Stimulated activated CD8-positive, alpha-beta memory T cell treated with anti-CD3 and anti-CD28 coated beads, Interleukin-15, amount 100 ng/mL, for 4 hours (primary cell): ENCODE measurements around the gene RHOA.
A peak's percentile ranks its signal among the peaks of the same experiment; 100 is the strongest.
"Not testable (repeated sequence)": the region's sequence is repeated elsewhere in the genome, so short reads cannot be mapped to it uniquely, and the experiment has no call there.

Source experiments
- DNase-seq, 2 donors: peaks; one replicate each; pipeline ENCODE4 v3.0.0-alpha.2; 2020; ENCODE audit warnings: low read depth in 2 of 2

Gene RHOA

DNA sequence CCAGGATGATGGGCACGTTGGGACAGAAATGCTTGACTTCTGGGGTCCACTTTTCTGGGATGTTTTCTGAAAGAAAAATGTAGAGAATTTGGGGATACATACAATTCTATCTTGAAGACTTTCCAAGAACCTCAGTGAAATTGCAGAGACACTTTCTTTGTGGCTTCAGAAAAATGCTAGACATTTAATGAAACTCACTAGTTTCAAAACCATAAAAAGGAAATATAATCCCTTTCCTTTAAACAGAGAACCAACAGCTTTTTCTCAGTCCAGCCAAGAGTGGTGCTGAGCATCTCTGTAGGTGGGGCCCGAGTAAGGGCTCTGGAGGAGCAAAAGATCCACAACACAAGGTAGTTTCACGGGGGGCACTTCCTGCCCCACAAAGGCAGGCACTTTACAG is 49.2 kb downstream of the RHOA start:
- no peak for DNase-seq

DNA sequence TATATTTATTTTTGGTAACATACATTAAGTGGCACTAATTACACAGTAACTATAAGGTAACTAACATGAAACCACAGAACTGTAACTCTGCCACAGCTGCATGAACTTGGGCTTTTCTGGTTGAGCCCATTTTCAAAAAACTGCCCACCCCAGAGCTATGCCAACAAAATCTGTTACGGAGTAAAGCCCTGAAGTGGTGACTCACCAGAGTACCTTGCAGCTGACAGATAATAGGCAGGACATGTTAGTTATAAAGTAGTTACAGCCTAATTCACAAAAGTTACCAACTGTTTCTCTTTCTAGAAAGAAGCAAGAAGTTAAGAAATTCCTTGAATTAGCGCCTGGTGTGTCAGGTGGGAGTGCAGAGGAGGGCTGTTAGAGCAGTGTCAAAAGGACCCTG is 52.2 kb downstream of the RHOA start:
- no peak for DNase-seq

DNA sequence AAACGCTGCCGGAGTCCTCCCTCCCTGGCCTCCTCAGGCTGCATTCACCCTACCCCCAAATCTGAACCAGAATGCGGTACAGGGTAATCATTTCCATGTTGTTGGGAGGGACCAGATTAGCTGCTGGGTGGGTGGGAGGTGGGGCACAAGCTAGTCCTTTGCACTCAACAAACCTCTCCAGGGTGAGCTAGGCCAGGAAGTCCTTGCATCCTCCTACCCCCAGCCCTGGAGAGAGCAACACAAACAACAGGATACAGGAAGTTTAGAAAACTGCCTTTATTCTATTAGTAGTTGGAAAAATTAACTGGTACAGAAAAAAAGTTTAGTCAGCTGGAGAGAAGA is 52.9 kb downstream of the RHOA start:
- DNase-seq, result no peak

DNA sequence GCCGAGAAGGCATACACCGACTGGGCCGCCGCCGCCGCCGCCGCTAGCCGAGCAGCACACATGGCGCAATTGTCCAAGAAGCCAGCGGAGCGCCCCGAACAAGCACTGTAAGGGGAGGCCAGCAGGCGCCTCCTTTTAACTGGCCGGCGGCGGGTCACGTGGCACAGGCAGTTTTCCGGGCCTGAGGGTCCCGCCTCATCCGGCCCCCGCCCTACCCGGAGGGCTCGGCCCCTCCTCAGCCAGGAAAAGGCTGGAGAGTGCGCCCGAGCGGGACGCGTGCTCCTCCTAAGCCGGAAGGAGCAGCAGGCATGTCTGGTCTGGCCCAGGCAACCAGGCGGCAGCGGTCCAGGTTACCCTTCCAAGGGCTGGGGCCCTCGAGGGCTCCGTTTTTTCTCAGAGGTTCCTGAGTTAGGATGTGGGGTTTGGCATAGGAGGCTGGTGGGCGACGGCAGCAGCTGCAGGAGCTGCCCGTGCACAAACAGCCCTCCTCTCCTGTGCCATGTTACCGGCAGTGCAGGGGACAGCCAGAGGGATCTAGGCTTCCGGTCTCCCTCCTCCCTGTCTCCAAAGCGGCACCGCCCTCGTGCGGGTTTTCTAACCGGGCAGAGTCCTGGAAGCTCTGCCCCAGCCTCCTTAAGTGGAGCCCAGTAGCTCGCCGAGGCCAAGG is 53.4 kb downstream of the RHOA start, which contains the start of gene GPX1:
TSS of gene GPX1 (minus strand) at position 137 of the 667 bp plus-strand sequence. CDS start at position 62, 75 bp downstream.
- peak; percentile 38 to 56 for DNase-seq

DNA sequence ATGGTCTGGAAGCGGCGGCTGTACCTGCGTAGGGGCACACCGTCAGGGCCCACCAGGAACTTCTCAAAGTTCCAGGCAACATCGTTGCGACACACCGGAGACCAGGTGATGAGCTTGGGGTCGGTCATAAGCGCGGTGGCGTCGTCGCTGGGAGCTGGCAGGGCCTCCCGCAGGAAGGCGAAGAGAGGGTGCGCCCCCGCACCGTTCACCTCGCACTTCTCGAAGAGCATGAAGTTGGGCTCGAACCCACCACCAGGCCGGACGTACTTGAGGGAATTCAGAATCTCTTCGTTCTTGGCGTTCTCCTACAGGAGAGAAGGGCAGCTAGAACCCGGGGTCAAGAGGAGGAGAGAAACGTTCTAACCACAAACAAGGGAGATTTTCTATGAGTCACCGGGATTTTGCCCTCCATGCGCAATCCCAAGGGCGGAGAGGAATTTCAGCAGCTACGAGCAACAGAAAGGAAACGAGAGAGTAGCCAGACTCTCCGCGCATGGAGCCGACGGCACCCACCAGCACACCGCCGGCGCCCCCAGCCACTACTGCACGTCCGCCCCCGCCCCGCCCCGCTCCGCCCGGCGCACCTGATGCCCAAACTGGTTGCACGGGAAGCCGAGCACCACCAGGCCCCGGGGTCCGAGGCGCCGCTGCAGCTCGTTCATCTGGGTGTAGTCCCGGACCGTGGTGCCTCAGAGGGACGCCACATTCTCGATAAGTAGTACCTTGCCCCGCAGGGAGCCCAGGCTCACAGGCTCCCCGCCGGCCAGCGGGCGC is 54.1 kb downstream of the RHOA start:
- DNase-seq, result peak in 1 of 2 donors; percentile 23

DNA sequence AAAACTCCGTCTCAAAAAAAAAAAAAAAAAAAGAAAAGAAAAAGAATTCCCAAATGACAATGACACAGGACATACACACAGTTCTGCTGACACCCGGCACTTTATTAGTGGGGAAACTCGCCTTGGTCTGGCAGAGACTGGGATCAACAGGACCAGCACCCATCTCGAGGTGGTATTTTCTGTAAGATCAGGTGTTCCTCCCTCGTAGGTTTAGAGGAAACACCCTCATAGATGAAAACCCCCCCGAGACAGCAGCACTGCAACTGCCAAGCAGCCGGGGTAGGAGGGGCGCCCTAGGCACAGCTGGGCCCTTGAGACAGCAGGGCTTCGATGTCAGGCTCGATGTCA is 54.7 kb downstream of the RHOA start:
- not testable (repeated sequence) for DNase-seq

DNA sequence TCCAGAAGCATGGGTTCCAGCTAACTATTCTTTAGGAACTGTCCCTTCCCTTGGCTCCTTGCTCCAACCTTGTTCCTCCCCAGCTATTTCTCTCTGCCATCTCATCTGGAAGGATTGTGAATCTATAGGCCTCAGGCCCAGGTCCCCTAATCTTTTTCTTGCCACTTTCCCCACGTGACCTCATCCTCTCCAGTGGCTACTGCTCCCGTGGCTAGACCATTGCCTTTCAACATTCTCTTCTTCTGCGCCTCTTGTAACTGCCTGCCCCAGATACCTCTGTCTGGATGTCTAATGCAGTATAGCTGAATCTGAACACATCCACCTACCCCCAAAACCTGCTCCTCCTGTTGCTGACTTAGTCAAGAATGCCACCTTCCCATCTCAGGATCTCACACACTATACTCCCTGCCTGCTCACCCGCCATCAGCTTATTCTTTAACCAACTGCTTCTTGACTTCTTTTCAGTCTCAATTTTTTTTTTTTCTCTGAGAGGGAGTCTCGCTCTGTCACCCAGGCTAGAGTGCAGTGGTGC is 58.8 kb downstream of the RHOA start:
- no peak for DNase-seq

DNA sequence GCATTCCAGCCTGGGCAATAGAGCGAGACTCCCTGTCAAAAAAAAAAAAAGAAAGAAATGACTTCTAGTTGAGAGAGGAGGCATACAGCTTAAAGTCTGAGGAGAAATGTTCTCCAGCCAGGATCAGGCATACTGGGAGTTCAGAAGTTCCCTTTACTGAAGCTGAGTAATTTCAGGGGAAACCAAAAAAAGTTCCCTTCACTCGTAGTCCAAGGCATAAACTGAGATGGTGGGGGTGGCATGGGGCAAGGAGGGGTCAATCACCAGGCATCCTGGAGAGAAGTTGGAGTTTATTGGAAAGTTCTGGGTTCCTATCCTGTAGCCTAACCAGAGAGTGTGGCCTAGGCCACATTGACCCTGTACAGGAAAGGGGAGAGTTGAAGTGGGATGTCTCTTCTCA is 59.5 kb downstream of the RHOA start:
- DNase-seq, result no peak

DNA sequence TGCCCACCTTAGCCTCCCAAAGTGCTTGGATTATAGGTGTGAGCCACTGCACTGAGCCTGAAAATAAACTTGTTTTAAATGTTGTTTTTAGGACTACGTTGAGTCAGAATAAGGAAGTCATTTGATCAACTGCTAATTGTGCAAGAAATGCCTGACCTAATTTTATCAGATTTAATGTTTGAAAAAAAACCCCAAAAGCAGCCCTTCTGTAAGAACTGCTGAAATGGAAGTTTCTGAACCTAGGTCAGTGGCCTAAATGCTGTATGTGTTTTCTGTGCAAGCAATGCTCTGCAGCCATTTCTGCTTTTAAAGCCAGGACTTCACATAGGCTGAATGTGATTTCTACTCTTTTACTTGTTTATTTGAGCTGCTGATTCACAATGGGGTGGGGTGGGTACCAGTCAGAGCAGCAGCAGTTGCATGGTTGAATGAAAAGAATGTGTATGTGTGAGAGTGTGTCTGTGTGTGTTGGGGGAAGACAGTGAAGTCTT is 60.2 kb downstream of the RHOA start:
- DNase-seq, result no peak

DNA sequence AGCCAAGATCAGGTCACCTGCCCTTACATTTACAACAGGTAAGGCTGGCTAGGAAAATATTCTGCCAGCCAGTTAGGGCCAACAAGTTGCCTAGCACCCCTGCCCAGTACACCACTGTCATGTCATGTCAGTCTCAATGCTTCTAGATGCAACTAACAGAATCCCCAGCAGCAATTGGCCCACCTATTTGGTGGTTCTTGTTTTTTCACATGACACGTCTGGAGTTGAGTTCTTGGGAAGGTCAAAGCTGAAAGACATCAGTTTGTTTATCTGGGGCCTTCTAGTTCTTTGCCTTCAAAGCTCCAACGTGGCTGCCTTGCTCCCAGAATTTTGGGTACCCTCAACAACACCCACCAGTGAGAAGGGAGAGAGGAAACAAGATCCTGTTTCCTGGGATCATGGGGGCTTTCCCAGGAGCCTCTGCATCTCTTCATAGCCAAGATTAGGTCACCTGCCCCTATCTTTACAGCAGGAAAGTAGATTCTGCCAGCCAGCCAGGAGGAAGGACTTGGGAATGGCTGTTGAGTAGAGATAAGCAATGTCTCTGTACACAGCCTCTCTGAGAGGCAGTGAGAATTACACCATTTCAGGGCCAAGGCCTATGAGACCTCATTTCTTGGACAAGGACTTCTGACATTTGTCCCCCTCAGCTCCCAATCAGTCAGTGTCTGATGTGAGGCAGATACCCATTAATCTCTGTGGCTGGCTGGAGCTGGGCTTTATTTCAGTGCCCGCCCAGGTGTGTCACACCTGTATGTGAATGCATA is 62.2 kb downstream of the RHOA start:
- DNase-seq, result no peak

DNA sequence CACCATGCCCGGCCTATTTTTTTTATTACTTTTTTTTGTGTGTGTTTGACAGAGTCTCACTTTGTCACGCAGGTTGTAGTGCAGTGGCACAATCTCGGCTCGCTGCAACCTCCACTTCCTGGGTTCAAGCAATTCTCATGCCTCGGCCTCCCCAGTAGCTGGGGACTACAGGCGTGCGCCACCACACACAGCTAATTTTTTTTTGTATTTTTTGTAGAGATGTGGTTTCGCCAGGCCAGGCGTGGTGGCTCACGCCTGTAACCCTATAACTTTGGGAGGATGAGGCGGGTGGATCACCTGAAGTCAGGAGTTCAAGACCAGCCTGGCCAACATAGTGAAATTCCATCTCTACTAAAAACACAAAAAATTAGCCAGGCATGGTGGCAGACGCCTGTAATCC is 63.4 kb downstream of the RHOA start:
- not testable (repeated sequence) for DNase-seq

DNA sequence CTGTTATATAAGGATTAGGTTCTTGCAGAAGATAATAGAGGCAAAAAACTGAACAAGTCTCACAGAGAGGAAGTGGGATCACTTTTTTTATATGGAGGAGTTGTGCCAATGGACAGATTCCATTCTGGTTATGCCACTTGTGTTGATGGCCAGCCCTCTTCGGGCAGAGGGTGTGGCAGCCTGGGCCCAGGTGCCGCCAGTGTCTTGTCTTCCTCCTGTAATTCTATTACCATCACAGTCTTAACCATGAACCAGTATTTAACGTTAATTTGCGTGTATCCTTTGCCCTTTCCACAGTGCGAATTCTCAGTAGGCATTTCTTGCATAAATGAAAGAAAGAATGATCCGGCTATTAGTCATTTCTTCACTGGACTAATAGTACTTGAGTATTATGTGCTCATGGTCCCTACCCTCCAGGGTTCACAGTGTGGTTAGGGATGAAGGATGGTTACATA is 65.0 kb downstream of the RHOA start:
- no peak for DNase-seq

DNA sequence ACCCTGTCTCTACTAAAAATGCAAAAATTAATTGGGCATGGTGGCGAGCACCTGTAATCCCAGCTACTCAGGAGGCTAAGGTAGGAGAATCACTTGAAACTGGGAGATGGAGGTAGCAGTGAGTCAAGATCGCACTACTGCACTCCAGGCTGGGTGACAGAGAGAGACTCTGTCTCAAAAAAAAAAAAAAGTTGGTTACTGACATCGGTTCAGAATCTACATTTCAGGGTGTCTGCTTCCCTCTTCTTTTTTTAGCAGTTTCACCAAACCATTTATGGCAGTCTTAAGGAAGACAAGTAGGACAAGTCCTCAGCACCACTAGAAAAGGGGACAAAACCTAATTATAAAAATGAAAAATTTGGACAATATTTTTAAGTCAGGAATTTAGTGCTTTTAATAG is 68.6 kb downstream of the RHOA start:
- no peak for DNase-seq

DNA sequence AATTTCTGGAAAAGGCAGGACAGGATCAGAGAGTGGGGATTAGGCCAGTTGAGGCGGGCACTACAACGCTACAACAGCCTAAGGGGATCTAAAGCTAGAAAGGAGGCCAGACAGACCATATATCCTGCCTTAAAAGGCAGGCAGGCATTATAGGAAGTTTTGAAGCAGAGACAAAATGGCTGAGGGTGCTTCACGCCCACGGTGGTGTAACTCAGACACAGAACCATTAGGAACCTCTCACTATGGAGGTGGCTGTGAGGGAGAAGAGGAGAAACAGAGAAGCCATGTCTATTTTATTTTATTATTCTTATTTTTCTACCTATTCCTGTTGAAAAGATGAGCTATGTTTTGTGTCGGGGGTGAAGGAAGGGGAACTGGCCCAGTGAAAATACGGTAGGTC is 69.8 kb downstream of the RHOA start:
- no peak for DNase-seq

DNA sequence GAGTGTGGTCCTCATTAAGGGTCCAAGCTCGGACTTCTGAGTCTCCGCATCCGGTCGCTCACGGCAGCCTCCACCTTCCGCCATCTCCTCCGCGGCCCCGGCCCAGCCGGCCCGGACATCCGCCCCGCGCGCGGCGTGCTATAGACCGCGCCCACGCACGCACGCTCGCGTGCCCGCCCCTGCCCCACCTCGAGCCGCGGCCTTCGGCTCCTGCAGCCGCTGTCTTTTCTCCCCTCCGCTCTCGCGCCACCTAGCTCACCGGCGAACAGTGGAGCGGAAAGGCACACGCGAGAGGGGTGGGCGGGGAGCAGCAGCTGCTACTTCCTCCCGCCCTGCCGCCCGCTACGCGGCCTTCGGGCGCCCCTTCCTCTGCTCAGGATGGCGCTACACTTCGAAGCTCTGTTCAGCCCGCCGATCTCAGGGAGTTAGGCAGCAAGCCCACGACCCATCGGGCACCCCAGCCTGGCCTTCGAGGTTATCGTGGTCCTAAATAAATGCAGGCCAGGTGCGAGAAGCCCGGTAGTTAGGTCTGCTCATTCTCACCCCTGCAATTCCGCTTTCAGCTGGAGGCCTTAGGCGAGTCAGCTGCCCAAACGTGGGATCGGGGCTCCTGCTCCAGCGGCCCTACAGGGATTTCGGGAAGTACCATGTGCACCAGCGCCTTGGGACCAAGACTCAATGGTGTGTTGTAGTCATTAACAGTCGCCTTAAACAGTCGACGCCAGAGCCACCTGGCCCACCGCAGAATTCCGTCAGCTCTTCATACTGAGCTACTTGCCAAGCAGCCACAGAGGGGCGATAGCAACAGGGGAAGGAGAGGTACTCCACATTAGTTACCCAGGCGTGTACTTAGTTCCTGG is 71.6 kb downstream of the RHOA start, which contains the start of gene USP4:
TSS of gene USP4 (minus strand) at position 113 of the 860 bp plus-strand sequence. CDS start at position 84, 29 bp downstream.
- DNase-seq, result peak; percentile 87 to 91

DNA sequence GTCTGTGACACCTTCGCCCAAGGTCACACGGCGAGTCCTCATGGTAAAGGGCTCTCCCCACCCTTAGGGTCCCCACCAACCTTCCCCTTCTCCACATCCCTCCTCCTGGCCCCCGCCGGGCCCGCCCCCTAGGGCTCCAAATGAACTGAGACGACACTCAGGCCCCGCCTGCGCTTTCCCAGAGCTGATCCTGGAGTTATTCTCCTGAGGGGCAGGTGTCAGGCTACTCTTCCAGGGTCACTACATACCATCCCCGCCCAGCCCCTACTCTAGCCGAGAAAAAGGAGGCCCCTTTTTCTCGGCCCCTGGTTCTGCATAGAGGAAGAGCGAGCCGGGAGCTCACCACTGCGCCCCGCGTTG is 72.2 kb downstream of the RHOA start:
- DNase-seq, result peak in 1 of 2 donors; percentile 6

DNA sequence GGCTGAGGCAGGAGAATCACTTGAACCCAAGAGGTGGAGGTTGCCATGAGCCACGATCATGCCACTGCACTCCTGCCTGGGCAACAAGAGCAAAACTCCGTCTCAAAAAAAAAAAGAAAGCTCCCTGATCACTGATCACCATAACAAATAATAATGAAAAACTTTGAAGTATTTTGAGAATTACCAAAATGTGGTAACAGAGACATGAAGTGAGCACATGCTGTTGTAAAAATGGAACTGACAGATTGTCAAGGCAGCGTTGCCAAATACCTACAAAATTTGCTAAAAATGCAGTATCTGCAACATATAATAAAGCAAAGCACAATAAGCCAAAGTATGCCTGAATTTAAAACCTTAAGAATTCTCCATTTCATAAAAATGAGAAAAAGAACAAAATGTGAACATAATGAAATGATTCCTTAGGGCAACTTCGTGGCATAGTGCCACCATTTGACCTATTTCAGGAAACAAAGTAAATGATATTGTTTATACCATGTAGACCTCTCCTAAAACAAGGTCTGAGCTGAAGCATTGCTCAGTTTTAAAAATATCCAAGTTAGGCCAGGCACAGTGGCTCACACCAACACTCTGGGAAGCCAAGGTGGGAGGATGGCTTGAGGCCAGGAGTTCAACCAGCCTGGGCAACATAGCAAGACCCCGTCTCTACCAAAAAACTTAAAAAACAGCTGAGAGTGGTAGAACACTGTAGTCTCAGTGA is 77.7 kb downstream of the RHOA start:
- no peak for DNase-seq

DNA sequence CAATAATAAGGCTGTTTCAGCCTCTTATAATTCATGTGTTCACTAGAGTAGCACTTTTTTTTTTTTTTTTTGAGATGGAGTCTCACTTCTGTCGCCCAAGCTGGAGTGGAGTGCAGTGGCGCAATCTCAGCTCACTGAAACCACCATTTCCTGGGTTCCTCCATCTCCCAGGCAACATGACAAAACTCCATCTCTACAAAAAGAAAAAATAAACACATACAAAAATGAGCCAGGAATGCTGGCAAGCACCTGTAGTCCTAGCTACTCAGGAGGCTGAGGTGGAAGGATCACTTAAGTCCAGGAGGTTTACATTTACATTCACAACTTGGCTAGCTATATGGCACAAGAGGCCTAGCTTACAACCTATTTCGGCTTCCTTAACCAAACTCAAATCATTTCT is 78.7 kb downstream of the RHOA start:
- DNase-seq, result no peak

DNA sequence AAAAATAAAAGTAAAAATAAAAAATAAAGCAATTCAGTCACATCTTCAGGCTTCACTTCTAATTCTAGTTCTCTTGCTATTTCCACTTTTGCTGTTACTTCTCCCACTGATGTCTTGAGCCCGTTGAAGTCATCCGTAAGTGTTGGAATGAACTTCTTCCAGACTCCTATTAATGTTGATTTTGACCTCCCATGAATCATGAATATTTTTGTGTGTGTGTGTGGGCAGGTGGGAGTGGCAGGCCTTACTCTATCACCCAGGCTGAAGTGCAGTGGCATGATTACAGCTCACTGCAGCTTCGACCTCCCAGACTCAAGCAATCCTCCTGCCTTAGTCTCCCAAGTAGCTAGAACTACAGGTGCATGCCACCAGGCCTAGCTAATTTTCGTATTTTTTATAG is 82.6 kb downstream of the RHOA start:
- DNase-seq, result no peak

DNA sequence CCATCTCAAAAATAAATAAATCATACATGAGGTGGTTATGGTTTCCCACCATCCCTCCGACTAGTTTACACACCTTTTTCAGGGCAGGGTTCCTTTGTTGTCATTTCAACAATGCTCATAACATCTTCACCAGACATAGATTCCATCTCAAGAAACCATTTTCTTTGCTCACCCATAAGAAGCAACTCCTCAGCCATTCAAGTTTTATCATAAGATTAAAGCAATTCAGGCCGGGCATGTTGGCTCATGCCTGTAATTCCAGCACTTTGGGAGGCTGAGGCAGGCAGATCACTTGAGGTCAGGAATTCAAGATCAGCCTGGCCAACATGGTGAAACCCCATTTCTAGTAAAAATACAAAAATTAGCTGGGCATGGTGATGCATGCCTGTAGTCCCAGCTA is 83.4 kb downstream of the RHOA start:
- DNase-seq, result not testable (repeated sequence)

DNA sequence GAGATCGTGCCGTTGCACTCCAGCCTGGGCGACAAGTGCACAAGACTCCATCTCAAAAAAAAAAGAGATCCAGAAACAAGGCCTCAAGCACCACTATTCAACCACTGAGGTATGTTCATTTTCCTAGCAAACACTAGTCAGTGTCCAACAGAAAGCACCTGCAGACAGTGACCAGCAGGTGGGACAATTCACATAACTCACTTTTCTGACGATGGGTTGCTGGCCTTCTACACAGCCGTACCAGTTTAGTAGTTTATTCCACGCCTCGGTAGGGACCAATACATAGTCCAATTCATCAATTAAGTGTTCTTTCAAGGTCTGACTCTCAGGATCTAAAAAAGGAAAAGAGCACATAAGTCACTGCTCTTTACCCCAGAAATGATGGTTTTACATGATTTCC is 84.3 kb downstream of the RHOA start:
- DNase-seq, result no peak
